ENCODE measurements around the gene AKAP6.

Gene AKAP6

GRCh38 chr14:32734261-32734660 is 405.2 kb downstream of the AKAP6 start:
- H3K4me3 ChIP-seq = no peak overlapping the region
- DNase-seq (ENCODE audit: low spot score) = no peak
- H3K27ac ChIP-seq = no peak overlapping the region
- TF ChIP-seq, protein P1, sequence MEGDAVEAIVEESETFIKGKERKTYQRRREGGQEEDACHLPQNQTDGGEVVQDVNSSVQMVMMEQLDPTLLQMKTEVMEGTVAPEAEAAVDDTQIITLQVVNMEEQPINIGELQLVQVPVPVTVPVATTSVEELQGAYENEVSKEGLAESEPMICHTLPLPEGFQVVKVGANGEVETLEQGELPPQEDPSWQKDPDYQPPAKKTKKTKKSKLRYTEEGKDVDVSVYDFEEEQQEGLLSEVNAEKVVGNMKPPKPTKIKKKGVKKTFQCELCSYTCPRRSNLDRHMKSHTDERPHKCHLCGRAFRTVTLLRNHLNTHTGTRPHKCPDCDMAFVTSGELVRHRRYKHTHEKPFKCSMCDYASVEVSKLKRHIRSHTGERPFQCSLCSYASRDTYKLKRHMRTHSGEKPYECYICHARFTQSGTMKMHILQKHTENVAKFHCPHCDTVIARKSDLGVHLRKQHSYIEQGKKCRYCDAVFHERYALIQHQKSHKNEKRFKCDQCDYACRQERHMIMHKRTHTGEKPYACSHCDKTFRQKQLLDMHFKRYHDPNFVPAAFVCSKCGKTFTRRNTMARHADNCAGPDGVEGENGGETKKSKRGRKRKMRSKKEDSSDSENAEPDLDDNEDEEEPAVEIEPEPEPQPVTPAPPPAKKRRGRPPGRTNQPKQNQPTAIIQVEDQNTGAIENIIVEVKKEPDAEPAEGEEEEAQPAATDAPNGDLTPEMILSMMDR (IDR thresholded peaks at IDR 0.05) = no peak

GRCh38 chr14:32737621-32738020 is 408.5 kb downstream of the AKAP6 start:
- TF ChIP-seq, protein P1 (IDR thresholded peaks at IDR 0.05) = no peak
- DNase-seq (ENCODE audit: low spot score) = no peak
- Histone ChIP-seq H3K27ac (no peak overlapping the region), H3K4me3 (no peak overlapping the region)

DNA sequence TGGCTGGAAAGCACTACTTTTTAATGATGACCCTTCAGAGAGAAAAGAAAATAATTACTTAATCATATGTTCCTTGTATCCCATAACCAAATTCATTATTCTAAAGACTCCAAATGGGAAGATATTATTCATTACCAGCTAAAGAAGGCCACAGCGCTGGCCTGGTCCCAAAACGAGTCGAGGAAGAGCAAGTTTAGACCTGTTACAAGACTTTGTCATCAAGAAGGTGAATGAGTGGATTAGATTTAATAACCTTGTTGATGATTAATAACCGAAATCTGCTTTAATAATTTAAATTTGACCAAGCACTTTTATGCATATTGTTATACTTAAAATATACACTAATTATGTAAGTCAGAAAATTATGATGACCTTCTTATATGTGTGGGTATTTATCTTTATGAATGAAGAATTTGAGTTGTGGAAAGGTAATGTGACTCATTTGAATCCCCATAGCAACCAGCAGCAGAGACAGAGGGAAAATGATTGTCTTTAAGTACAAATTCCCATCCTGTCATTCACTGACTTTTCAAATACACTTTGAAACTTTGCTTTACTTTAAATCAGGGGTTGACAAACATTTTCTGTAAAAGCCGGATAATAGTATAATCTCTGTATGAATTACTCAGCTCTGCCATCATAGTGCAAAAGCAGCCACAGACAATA is 409.2 kb downstream of the AKAP6 start:
- Histone ChIP-seq H3K4me3 (no peak overlapping the region), H3K27ac (no peak overlapping the region)
- DNase-seq (ENCODE audit: low spot score) = no peak
- TF ChIP-seq, protein P1 (IDR thresholded peaks at IDR 0.05) = no peak

GRCh38 chr14:32744811-32745445 is 415.8 kb downstream of the AKAP6 start:
- H3K4me3 ChIP-seq = no peak overlapping the region
- DNase-seq (ENCODE audit: low spot score) = no peak
- TF ChIP-seq, protein P1 (IDR thresholded peaks at IDR 0.05) = no peak
- no peak overlapping the region for H3K27ac ChIP-seq

DNA sequence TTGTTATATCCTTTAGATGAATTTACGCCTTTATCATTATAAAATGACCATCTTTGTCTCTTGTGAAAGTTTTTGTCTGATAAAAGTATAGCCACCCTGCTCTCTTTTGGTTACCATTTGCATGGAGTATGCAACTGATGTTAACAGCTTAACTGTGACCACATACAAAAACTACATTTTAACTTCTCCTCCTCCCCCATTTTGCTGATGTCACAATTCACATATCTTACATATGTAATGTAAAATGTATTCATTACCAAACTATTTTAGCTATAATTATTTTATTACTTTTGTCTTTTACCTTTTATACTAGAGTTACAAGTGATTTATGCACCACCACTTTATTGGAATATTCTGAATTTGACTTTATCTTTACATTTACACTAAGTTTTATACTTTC is 425.1 kb downstream of the AKAP6 start:
- TF ChIP-seq, protein P1 (IDR thresholded peaks at IDR 0.05) = no peak
- Histone ChIP-seq H3K4me3 (no peak overlapping the region), H3K27ac (no peak overlapping the region)
- DNase-seq (ENCODE audit: low spot score) = no peak

DNA sequence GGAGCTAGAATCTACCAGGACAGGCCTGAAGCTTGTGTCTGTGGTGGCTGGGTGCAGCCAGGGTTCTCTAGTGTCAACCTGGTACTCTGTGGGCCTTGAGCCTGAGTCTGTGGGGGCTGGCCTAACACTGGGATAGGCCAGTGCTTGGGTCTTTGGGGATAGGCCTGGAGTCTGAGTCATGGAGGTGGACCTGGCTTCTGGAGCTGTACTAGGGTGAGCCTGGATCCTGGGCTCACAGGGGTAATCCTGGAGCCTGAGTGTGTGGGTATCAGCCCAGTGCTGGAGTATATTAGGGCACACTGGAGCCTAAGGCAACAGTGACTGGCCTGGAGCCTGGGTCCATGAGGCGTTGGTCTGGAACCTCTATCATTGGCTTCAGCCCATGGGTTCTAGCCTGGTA is 427.1 kb downstream of the AKAP6 start:
- TF ChIP-seq, protein P1 (IDR thresholded peaks at IDR 0.05) = no peak
- DNase-seq (ENCODE audit: low spot score) = no peak
- Histone ChIP-seq H3K4me3 (no peak overlapping the region), H3K27ac (no peak overlapping the region)

DNA sequence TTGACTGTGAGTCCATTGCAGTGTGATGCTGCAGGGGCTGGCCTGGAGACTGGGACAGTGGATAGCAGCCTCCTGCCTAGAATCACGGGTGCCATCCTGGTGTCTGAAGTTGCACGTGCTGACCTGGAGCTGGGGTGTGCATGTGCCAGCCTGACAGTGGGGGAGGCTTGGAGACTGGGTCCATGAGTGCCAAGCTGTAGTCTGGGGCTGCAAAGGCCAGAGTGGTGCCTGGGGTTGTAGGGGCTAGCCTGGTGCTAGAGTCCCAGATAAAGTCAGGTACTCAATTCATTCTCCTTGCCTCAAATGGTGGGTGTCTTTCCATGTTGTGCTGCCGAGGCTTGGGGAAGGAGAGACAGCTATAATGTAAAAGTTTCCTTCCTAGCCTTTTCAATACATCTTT is 427.7 kb downstream of the AKAP6 start:
- TF ChIP-seq, protein P1 (IDR thresholded peaks at IDR 0.05) = no peak
- no peak overlapping the region for H3K27ac ChIP-seq
- DNase-seq (ENCODE audit: low spot score) = no peak
- no peak overlapping the region for H3K4me3 ChIP-seq

All from coronary artery (tissue), 2 donors.